Ectodermal cell (in vitro differentiated cells): ENCODE results near the gene ARHGEF28.

Experiments used
- H3K27ac ChIP-seq: 2 replicates; pipeline ENCODE4 v1.7.0; 2013; ENCODE audit warnings: mild to moderate bottlenecking, low read depth, low read length; ENCODE audit not compliant: insufficient read depth, poor library complexity, severe bottlenecking
- H3K27me3 ChIP-seq: 2 replicates; pipeline ENCODE4 v1.7.0; 2013; ENCODE audit warnings: mild to moderate bottlenecking, low read length; ENCODE audit not compliant: insufficient read depth, control insufficient read depth, poor library complexity, severe bottlenecking
- H3K36me3 ChIP-seq: one replicate; pipeline ENCODE4 v1.7.0; 2013; ENCODE audit warnings: low read length; ENCODE audit not compliant: control insufficient read depth, insufficient read depth
- H3K4me1 ChIP-seq: one replicate; pipeline ENCODE4 v1.7.0; 2013; ENCODE audit warnings: low read length; ENCODE audit not compliant: control insufficient read depth, insufficient read depth
- H3K4me3 ChIP-seq: 2 replicates; pipeline ENCODE4 v1.7.0; 2013; ENCODE audit warnings: low read depth, low read length, control low read depth; ENCODE audit not compliant: insufficient read depth
- H3K9me3 ChIP-seq: 2 replicates; pipeline ENCODE4 v1.7.0; 2013; ENCODE audit warnings: mild to moderate bottlenecking, low read length, moderate library complexity; ENCODE audit not compliant: control insufficient read depth
- WGBS, 2 experiments: methylation state at CpG; one replicate each; pipeline ENCODE4 v1.1.7; 2013; ENCODE audit warnings: missing lambda C conversion rate in 2 of 2; 5-methylcytosine and 5-hydroxymethylcytosine counted together

The ARHGEF28 gene

GRCh38 chr5:73938938-73939320, 312.9 kb downstream of the ARHGEF28 start:
- Histone ChIP-seq H3K4me3 (no peak overlapping the region), H3K27ac (no peak overlapping the region), H3K27me3 (no peaks in the 10 kb centered on the region), H3K9me3 (no peaks in the 10 kb centered on the region), H3K4me1 (no peaks in the 10 kb centered on the region), H3K36me3 (no peaks in the 10 kb centered on the region)
- 93 to 95% methylated on average over 5 of the region's 5 CpGs for WGBS, 2 experiments

DNA sequence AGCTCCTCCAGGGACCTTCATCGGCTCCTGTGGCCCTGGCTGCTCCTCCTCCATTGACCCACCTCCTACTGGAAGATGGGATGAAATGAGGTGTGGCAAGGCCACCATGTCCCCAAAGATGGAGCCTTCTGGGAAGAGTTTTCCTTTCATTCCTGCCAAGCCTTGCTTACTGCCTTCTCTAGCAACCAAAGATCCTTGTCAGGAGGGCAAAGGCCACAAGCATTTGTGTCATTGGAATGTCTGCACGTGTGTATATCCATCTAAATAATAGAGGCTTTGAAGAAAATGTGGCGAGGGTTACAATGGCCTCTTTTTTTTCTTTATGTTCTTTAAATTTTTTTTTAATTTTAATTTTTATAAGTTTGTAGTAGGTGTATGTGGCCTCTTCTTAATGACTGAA, 313.6 kb downstream of the ARHGEF28 start:
- WGBS, 2 experiments: 92 to 94% methylated on average over 2 to 3 of the region's 3 CpGs
- Histone ChIP-seq H3K9me3 (no peaks in the 10 kb centered on the region), H3K4me3 (no peak overlapping the region), H3K36me3 (no peaks in the 10 kb centered on the region), H3K27ac (no peak overlapping the region), H3K4me1 (no peaks in the 10 kb centered on the region), H3K27me3 (no peaks in the 10 kb centered on the region)

DNA sequence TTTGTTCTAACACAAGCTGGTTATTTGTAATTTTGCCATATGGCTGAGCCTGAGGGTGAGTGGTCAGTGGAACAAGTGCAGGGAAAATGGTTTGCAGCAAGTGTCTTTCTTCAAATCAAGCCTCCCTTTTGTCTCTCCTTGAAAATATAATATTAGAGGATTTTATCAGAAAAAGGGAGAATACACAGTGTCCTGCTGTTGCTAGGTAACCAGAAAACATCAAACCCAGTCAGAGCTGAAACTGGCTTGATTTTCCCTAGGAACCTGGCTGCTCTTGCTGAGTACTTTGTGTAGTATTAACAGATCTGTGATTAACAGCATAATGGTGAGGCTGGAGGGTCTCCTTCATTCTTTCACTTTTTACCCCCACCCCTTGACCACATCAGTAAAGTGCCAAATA, 314.0 kb downstream of the ARHGEF28 start:
- no peaks in the 10 kb centered on the region for H3K36me3 ChIP-seq
- H3K4me3 ChIP-seq: no peak overlapping the region
- no peak overlapping the region for H3K27ac ChIP-seq
- no peaks in the 10 kb centered on the region for H3K4me1 ChIP-seq
- no peaks in the 10 kb centered on the region for H3K9me3 ChIP-seq
- no peaks in the 10 kb centered on the region for H3K27me3 ChIP-seq

DNA sequence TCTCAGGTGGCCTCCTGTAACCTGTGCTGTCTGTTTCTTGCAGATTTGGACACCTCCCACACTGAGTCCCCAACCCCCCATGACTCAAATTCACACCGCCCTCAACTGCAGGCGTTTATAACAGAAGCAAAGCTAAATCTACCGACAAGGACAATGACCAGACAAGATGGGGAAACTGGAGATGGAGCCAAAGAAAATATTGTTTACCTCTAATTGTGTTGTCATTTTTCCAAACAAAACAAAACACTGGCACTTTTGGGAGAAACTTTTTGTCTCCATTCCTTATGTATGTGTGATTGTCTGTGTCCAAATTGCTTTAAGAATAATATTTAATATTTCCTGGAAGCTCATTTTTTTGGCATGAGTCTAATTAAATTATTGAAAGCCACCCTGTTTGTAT, 314.8 kb downstream of the ARHGEF28 start:
- Histone ChIP-seq H3K4me1 (no peaks in the 10 kb centered on the region), H3K9me3 (no peaks in the 10 kb centered on the region), H3K27ac (no peak overlapping the region), H3K36me3 (no peaks in the 10 kb centered on the region), H3K4me3 (no peak overlapping the region), H3K27me3 (no peaks in the 10 kb centered on the region)
- 93% methylated on average over 3 of the region's 3 CpGs; no CpG with 5 or more reads in 1 of the 2 experiments for WGBS, 2 experiments

DNA sequence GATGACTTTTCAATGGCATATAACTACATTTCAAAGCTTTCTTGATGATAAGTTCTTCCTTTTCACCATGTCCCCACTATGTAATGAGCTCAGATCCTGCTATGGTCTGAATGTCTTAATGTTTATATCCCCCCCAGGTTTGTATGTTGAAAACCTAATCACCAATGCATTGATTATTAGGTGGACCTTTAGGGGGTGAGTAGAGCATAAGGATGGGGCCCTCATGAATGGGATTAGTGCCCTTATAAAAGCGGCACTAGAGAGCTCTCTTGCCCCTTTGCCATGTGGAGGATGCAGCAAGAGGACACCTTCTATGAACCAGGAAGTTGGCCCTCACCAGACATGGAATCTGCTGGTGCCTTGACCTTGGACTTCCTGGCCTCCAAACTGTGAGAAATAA, 316.8 kb downstream of the ARHGEF28 start:
- Histone ChIP-seq H3K27me3 (no peaks in the 10 kb centered on the region), H3K36me3 (no peaks in the 10 kb centered on the region), H3K27ac (no peak overlapping the region), H3K9me3 (no peaks in the 10 kb centered on the region), H3K4me3 (no peak overlapping the region), H3K4me1 (no peaks in the 10 kb centered on the region)
- WGBS, 2 experiments: 93 to 97% methylated on average over 1 of the region's 1 CpG

DNA sequence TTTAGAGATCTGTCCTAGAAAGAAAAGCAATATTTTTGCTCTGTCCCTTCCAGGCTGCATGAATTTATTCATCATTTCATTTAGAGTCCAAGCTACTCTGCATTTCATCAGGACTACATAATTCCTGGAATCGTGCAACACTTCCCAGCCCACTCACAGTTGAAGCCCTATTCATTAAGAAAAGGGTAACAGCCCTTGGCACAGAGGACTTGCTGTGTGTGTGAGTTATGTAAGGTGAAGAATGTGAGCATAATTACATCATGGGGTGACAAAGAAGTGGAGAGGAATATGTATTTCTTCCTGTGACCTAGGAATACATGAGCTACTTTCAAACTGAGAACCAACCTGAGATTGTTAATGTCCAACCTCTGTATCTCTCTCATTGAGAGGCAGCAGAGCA, 317.4 kb downstream of the ARHGEF28 start:
- WGBS, 2 experiments: 81 to 100% methylated on average over 1 of the region's 1 CpG
- no peaks in the 10 kb centered on the region for H3K27me3 ChIP-seq
- H3K36me3 ChIP-seq: no peaks in the 10 kb centered on the region
- H3K4me3 ChIP-seq: no peak overlapping the region
- no peaks in the 10 kb centered on the region for H3K4me1 ChIP-seq
- H3K9me3 ChIP-seq: no peaks in the 10 kb centered on the region
- H3K27ac ChIP-seq: no peak overlapping the region

DNA sequence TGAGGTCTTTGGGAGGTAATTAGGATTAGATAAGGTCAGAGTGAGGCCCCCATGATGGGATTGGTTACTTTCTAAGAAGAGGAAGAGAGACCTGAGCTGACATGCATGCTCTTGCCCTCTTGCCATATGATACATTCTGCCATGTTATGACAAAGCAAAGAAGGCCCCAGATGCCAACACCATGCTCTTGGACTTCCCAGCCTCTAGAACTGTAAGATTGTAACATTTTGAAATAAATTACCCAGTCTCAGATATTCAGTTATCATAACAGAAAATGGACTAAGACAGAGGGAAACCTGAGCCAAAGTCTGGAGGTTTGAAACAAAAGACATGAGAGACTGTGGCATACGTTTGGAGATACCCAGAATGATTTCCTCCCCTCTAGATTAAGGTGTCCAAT, 318.6 kb downstream of the ARHGEF28 start:
- 94 to 95% methylated on average over 1 of the region's 1 CpG for WGBS, 2 experiments

GRCh38 chr5:73945505-73945904, 319.5 kb downstream of the ARHGEF28 start:
- no peak overlapping the region for H3K27ac ChIP-seq
- H3K27me3 ChIP-seq: no peaks in the 10 kb centered on the region
- no peaks in the 10 kb centered on the region for H3K36me3 ChIP-seq
- WGBS, 2 experiments: 86 to 88% methylated on average over 7 of the region's 7 CpGs
- H3K9me3 ChIP-seq: no peaks in the 10 kb centered on the region
- no peak overlapping the region for H3K4me3 ChIP-seq
- no peaks in the 10 kb centered on the region for H3K4me1 ChIP-seq

More for the DNA sequence above, 318.6 kb downstream of the ARHGEF28 start:
- H3K27ac ChIP-seq: no peak overlapping the region
- H3K4me3 ChIP-seq: no peak overlapping the region
- no peaks in the 10 kb centered on the region for H3K27me3 ChIP-seq
- no peaks in the 10 kb centered on the region for H3K4me1 ChIP-seq
- H3K36me3 ChIP-seq: no peaks in the 10 kb centered on the region
- no peaks in the 10 kb centered on the region for H3K9me3 ChIP-seq

GRCh38 chr5:73946278-73946677, 320.3 kb downstream of the ARHGEF28 start:
- 80 to 84% methylated on average over 5 of the region's 5 CpGs for WGBS, 2 experiments
- H3K27ac ChIP-seq: no peak overlapping the region
- H3K9me3 ChIP-seq: no peaks in the 10 kb centered on the region
- no peaks in the 10 kb centered on the region for H3K4me1 ChIP-seq
- no peak overlapping the region for H3K4me3 ChIP-seq
- H3K36me3 ChIP-seq: no peaks in the 10 kb centered on the region
- no peaks in the 10 kb centered on the region for H3K27me3 ChIP-seq

DNA sequence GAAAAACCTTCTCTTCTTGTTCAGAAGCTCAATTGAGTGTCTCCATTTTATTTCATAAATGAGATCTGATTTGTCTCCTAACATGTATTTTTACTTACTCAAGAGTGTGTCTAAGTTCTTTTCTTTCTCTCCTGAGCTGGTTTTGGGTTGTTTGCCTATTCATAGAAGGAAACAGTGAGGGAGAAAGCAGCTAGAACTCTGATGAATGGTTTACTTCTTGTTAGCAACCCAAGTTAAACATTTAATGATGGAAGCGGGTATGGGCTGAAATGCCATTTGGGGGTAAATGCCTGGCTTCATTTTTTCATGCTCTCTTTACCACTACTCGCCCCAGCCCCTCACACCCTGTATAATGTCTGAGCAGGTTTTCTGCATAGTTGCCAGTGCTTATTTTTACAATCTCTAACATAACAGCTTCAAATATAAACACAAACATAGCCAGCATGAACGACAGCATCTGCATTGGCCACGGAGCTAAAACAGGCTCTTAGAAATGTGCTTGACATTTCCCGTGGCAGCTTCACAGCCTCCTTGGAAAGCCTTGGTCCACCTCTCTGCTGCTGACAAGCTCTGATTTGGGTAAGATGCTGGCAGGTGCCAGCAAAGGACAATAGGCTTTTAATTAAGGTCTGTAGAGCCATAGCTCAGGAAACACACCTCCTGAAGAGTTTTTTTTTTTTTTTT, 321.1 kb downstream of the ARHGEF28 start:
- Histone ChIP-seq H3K4me1 (no peaks in the 10 kb centered on the region), H3K27me3 (no peaks in the 10 kb centered on the region), H3K27ac (no peak overlapping the region), H3K4me3 (no peak overlapping the region), H3K9me3 (no peaks in the 10 kb centered on the region), H3K36me3 (no peaks in the 10 kb centered on the region)
- WGBS, 2 experiments: 89 to 92% methylated on average over 5 of the region's 5 CpGs
